GM12878 (cell line): ENCODE measurements around the gene TAGLN3.

Experiments used
- CBFB ChIP-seq: IDR thresholded peaks from 2 replicates; pipeline ENCODE4 v1.6.1; 2016; ENCODE audit warnings: antibody characterized with exemption, low read depth
- CBX3 ChIP-seq: fragments of 200-600 bp; sonication (generic); IDR thresholded peaks from 2 replicates; pipeline ENCODE4 v1.6.1; 2016; ENCODE audit warnings: low read depth, borderline replicate concordance
- CTCF ChIP-seq, 3 experiments: IDR thresholded peaks in 2 of 3; conservative IDR thresholded peaks in 1 of 3; 2 replicates each; pipeline ENCODE4 v1.5.1; 2011; ENCODE audit warnings: low read depth in 3 of 3, low read length in 3 of 3, mild to moderate bottlenecking in 3 of 3, control low read depth in 2 of 3, moderate library complexity in 2 of 3, inconsistent platforms in 1 of 3, mixed read lengths in 1 of 3; ENCODE audit not compliant: control insufficient read depth in 2 of 3, insufficient read depth in 1 of 3; ENCODE audit errors: extremely low read depth in 1 of 3
- ESRRA ChIP-seq: IDR thresholded peaks from 2 replicates; pipeline ENCODE4 v1.6.1; 2012; ENCODE audit warnings: mild to moderate bottlenecking, low read length, improper control_type of control experiment
- EZH2 ChIP-seq: IDR thresholded peaks from 2 replicates; pipeline ENCODE4 v1.6.1; 2012; ENCODE audit warnings: low read depth, mild to moderate bottlenecking, control low read depth, inconsistent platforms, low read length, borderline replicate concordance; ENCODE audit not compliant: control insufficient read depth
- FOXM1 ChIP-seq: IDR thresholded peaks from 2 replicates; pipeline ENCODE4 v1.6.1; 2012; ENCODE audit warnings: low read depth, mild to moderate bottlenecking, inconsistent platforms, low read length, moderate library complexity
- HDGF ChIP-seq: fragments of 450-650 bp; IDR thresholded peaks from 2 replicates; pipeline ENCODE4 v1.6.1; 2016; ENCODE audit warnings: antibody characterized with exemption
- SMC3 ChIP-seq: IDR thresholded peaks from 2 replicates; pipeline ENCODE4 v1.6.1; 2011; ENCODE audit warnings: low read length, improper control_type of control experiment, borderline replicate concordance
- ZNF384 ChIP-seq: IDR thresholded peaks from 2 replicates; pipeline ENCODE4 v1.6.1; 2012; ENCODE audit warnings: low read depth, mild to moderate bottlenecking, low read length, improper control_type of control experiment, borderline replicate concordance

GRCh38 chr3:111952086-111952485 is 46.6 kb upstream of the TAGLN3 start:
- no peak for TF ChIP-seq EZH2
- no peak for TF ChIP-seq CTCF (IDR thresholded peaks at IDR 0.05 in 2 of 3, conservative IDR thresholded peaks at IDR 0.05 in 1 of 3; ENCODE audit: control insufficient read depth in 2 of 3, extremely low read depth in 1 of 3, insufficient read depth in 1 of 3, low read depth in 3 of 3, low read length in 3 of 3)
- TF ChIP-seq FOXM1, result no peak
- no peak for TF ChIP-seq ESRRA
- TF ChIP-seq ZNF384, result no peak
- no peak for TF ChIP-seq SMC3
- no peak for TF ChIP-seq CBX3
- no peak for TF ChIP-seq HDGF
- no peak for TF ChIP-seq CBFB
